Activated CD4-positive, alpha-beta T cell treated with anti-CD3 and anti-CD28 coated beads, Interleukin-2, amount 50 U/mL, for 1 hour (primary cell): ENCODE results near the gene ANXA4.

Experiments used
- DNase-seq: peaks from one replicate; pipeline ENCODE4 v3.0.0-alpha.2; 2020

The ANXA4 gene

GRCh38 chr2:69741575-69742321 lies at the start of gene ANXA4:
ANXA4 (plus strand) TSS chr2:69742134; CDS start chr2:69781566, 39,432 bp downstream.
- peak; percentile 43 for DNase-seq

GRCh38 chr2:69692424-69692823 lies 49.5 kb upstream of the ANXA4 start:
- no peak for DNase-seq

GRCh38 chr2:69693059-69693774 lies 48.7 kb upstream of the ANXA4 start:
- peak; percentile 19 for DNase-seq

- DNase-seq, result peak; percentile 35
Observed at GRCh38 chr2:69693775-69694450, 48.0 kb upstream of the ANXA4 start.

- DNase-seq, result no peak
Observed at GRCh38 chr2:69694894-69695849, 46.8 kb upstream of the ANXA4 start.

- DNase-seq, result no peak
Observed at GRCh38 chr2:69695850-69696216, 46.1 kb upstream of the ANXA4 start.

- no peak for DNase-seq
Observed at GRCh38 chr2:69700381-69700780, 41.6 kb upstream of the ANXA4 start.

- no peak for DNase-seq
Observed at GRCh38 chr2:69701100-69701945, 40.6 kb upstream of the ANXA4 start.

GRCh38 chr2:69703189-69703588 lies 38.7 kb upstream of the ANXA4 start:
- DNase-seq, result no peak

- DNase-seq, result no peak
Observed at GRCh38 chr2:69704446-69704845, 37.5 kb upstream of the ANXA4 start.

GRCh38 chr2:69709290-69709689 lies 32.6 kb upstream of the ANXA4 start:
- no peak for DNase-seq

GRCh38 chr2:69711971-69712370 lies 30.0 kb upstream of the ANXA4 start:
- no peak for DNase-seq

- DNase-seq, result no peak
Observed at GRCh38 chr2:69714024-69714423, 27.9 kb upstream of the ANXA4 start.

GRCh38 chr2:69714539-69715220 lies 27.3 kb upstream of the ANXA4 start:
- peak; percentile 91 for DNase-seq

GRCh38 chr2:69715964-69716363 lies 26.0 kb upstream of the ANXA4 start:
- no peak for DNase-seq

GRCh38 chr2:69716555-69717120 lies 25.3 kb upstream of the ANXA4 start:
- no peak for DNase-seq

- no peak for DNase-seq
Observed at GRCh38 chr2:69717186-69717585, 24.7 kb upstream of the ANXA4 start.

GRCh38 chr2:69717861-69718273 lies 24.1 kb upstream of the ANXA4 start:
- DNase-seq, result no peak

GRCh38 chr2:69718338-69718965 lies 23.5 kb upstream of the ANXA4 start:
- DNase-seq, result no peak

- DNase-seq, result no peak
Observed at GRCh38 chr2:69720404-69720803, 21.5 kb upstream of the ANXA4 start.
